ENCODE results near the gene PPIA.
"Not testable (repeated sequence)": the region's sequence is repeated elsewhere in the genome, so short reads cannot be mapped to it uniquely, and the experiment has no call there.

PPIA gene

GRCh38 chr7:44802418-44803025 lies 6.0 kb downstream of the PPIA start:
- no peaks in the 10 kb centered on the region for H3K27me3 ChIP-seq (ENCODE audit: low read depth, low read length)
- no peak overlapping the region for H3K9ac ChIP-seq (ENCODE audit: low read length)
- no peaks in the 10 kb centered on the region for H3K9me3 ChIP-seq (ENCODE audit: insufficient read depth, low read length)
- no peak overlapping the region for H3K4me3 ChIP-seq (ENCODE audit: low read length)
- no peak overlapping the region for H2AFZ ChIP-seq (ENCODE audit: low read depth, low read length)
- peaks cover 14% of the 10 kb centered on the region for H3K4me1 ChIP-seq (ENCODE audit: low read length)
- H3K79me2 ChIP-seq (ENCODE audit: low read length): peaks cover 34% of the 10 kb centered on the region
- peaks cover 52% of the 10 kb centered on the region for H3K36me3 ChIP-seq (replicated peaks; ENCODE audit: low read depth, low read length)
- peaks cover 48% of the 10 kb centered on the region for H4K20me1 ChIP-seq (ENCODE audit: insufficient read depth, low read length)
- H3K27ac ChIP-seq (ENCODE audit: low read length): no peak overlapping the region
- TF ChIP-seq EZH2phosphoT487 (IDR thresholded peaks at IDR 0.05; ENCODE audit: low read depth) (no peak), CTCF (IDR thresholded peaks at IDR 0.05; ENCODE audit: low read depth, low read length) (no peak)
- H3K4me2 ChIP-seq (ENCODE audit: low read length): no peak overlapping the region

- not testable (repeated sequence) for H3K4me2 ChIP-seq (ENCODE audit: low read length); H2AFZ ChIP-seq (ENCODE audit: low read depth, low read length); H3K4me3 ChIP-seq (ENCODE audit: low read length); H3K9me3 ChIP-seq (ENCODE audit: insufficient read depth, low read length); H3K27me3 ChIP-seq (ENCODE audit: low read depth, low read length); H3K4me1 ChIP-seq (ENCODE audit: low read length); H3K27ac ChIP-seq (ENCODE audit: low read length); H3K9ac ChIP-seq (ENCODE audit: low read length)
- H4K20me1 ChIP-seq (ENCODE audit: insufficient read depth, low read length): peaks cover 33% of the 10 kb centered on the region
- H3K36me3 ChIP-seq (replicated peaks; ENCODE audit: low read depth, low read length): peaks cover 39% of the 10 kb centered on the region
- peaks cover 20% of the 10 kb centered on the region for H3K79me2 ChIP-seq (ENCODE audit: low read length)
These were observed 7.5 kb downstream of the PPIA start for GRCh38 chr7:44803828-44804519.

GRCh38 chr7:44805950-44806349 lies 9.5 kb downstream of the PPIA start:
- no peak for TF ChIP-seq CTCF (IDR thresholded peaks at IDR 0.05; ENCODE audit: low read depth, low read length)
- no peak for TF ChIP-seq EZH2phosphoT487 (IDR thresholded peaks at IDR 0.05; ENCODE audit: low read depth)
- Histone ChIP-seq H3K9me3 (ENCODE audit: insufficient read depth, low read length) (no peaks in the 10 kb centered on the region), H2AFZ (ENCODE audit: low read depth, low read length) (no peak overlapping the region), H4K20me1 (ENCODE audit: insufficient read depth, low read length) (peaks cover 16% of the 10 kb centered on the region), H3K4me3 (ENCODE audit: low read length) (no peak overlapping the region), H3K79me2 (ENCODE audit: low read length) (peaks cover 3% of the 10 kb centered on the region; the same call in 1 of the 2 replicates), H3K9ac (ENCODE audit: low read length) (no peak overlapping the region), H3K4me1 (ENCODE audit: low read length) (peaks cover 1% of the 10 kb centered on the region), H3K27me3 (ENCODE audit: low read depth, low read length) (no peaks in the 10 kb centered on the region), H3K4me2 (ENCODE audit: low read length) (no peak overlapping the region), H3K27ac (ENCODE audit: low read length) (no peak overlapping the region), H3K36me3 (replicated peaks; ENCODE audit: low read depth, low read length) (peaks cover 24% of the 10 kb centered on the region)

- Histone ChIP-seq H3K27ac (ENCODE audit: low read length) (no peak overlapping the region), H3K4me2 (ENCODE audit: low read length) (no peak overlapping the region), H3K79me2 (ENCODE audit: low read length) (no peaks in the 10 kb centered on the region), H3K27me3 (ENCODE audit: low read depth, low read length) (no peaks in the 10 kb centered on the region), H3K4me1 (ENCODE audit: low read length) (peaks cover 4% of the 10 kb centered on the region), H4K20me1 (ENCODE audit: insufficient read depth, low read length) (no peaks in the 10 kb centered on the region), H3K4me3 (ENCODE audit: low read length) (no peak overlapping the region), H3K9me3 (ENCODE audit: insufficient read depth, low read length) (no peaks in the 10 kb centered on the region), H2AFZ (ENCODE audit: low read depth, low read length) (no peak overlapping the region), H3K9ac (ENCODE audit: low read length) (no peak overlapping the region), H3K36me3 (replicated peaks; ENCODE audit: low read depth, low read length) (no peaks in the 10 kb centered on the region)
- TF ChIP-seq EZH2phosphoT487 (IDR thresholded peaks at IDR 0.05; ENCODE audit: low read depth): no peak
- no peak for TF ChIP-seq CTCF (IDR thresholded peaks at IDR 0.05; ENCODE audit: low read depth, low read length)
These were observed 12.5 kb downstream of the PPIA start for GRCh38 chr7:44808914-44809393.

Measured in OCI-LY3 (cell line).